Measurements from ENCODE around the gene TRNP1. TPM values are rescaled to one million over a fixed set of nuclear protein-coding genes. Genes with fewer than 3 reads are reported as not detected.
A peak's percentile ranks its signal among the peaks of the same experiment; 100 is the strongest.

Gene TRNP1
- polyA plus RNA-seq, 3 donors = 0.55 to 2.8 (median 0.92) TPM

- peaks cover 0 to 14% (median 4%) of the 10 kb centered on the region in 7 donors for H3K9me3 Mint-ChIP-seq
- Histone ChIP-seq H4K20me1 (ENCODE audit: insufficient read depth, low read length) (no peaks in the 10 kb centered on the region), H3K4me3 (replicated peaks in 1 of 3; ENCODE audit: low read depth in 2 of 3, low read length in 3 of 3) (no peak overlapping the region), H3K27me3 (ENCODE audit: control insufficient read depth in 2 of 2, insufficient read depth in 2 of 2, low read length in 2 of 2) (peaks cover 28 to 41% of the 10 kb centered on the region in 2 donors), H3K4me2 (replicated peaks; ENCODE audit: extremely low read depth, low read length, poor library complexity, severe bottlenecking) (no peak overlapping the region), H3K9ac (ENCODE audit: insufficient read depth, low read length, poor library complexity, severe bottlenecking) (no peak overlapping the region), H3K9me3 (replicated peaks in 1 of 2; ENCODE audit: control insufficient read depth in 1 of 2, insufficient read depth in 1 of 2, low read length in 2 of 2) (peaks cover 0 to 3% of the 10 kb centered on the region in 2 donors), H3K4me1 (ENCODE audit: control insufficient read depth in 1 of 2, insufficient read depth in 2 of 2, low read length in 2 of 2) (peaks cover 46 to 65% of the 10 kb centered on the region in 2 donors), H3K36me3 (replicated peaks in 1 of 2; ENCODE audit: control insufficient read depth in 1 of 2, insufficient read depth in 2 of 2, low read length in 2 of 2) (no peaks in the 10 kb centered on the region), H3K27ac (ENCODE audit: low read depth in 1 of 2, low read length in 2 of 2) (no peak overlapping the region), H2AFZ (ENCODE audit: insufficient read depth, low read depth, low read length, poor library complexity, severe bottlenecking) (no peak overlapping the region), H3K79me2 (ENCODE audit: insufficient read depth, low read length) (no peaks in the 10 kb centered on the region)
- peaks cover 43 to 53% (median 50%) of the 10 kb centered on the region in 3 donors for H3K27me3 Mint-ChIP-seq (ENCODE audit: low read depth in 3 of 3)
- no peak for TF ChIP-seq CTCF (IDR thresholded peaks at IDR 0.05)
- H3K4me1 Mint-ChIP-seq = peaks cover 53% of the 10 kb centered on the region
- H3K36me3 Mint-ChIP-seq = peaks cover 9 to 16% of the 10 kb centered on the region in 2 donors
- 100% methylated on average over 3 of the region's 4 CpGs for WGBS (ENCODE audit: insufficient coverage)
- peak overlapping the region in 1 of 2 donors; percentile 43 for H3K4me3 Mint-ChIP-seq
- DNase-seq = no peak
- H3K27ac Mint-ChIP-seq = peak overlapping the region in 1 of 7 donors; percentile 27
- intact Hi-C loops (cut with micrococcal nuclease) = loop anchor here (1.0 to 5.0 kb wide), 3 partner anchors 16 to 36 kb away; partner anchors contain the start of gene TENT5B (in 2 of the 2)
These were observed 3.2 kb downstream of the TRNP1 start for GRCh38 chr1:26996665-26997064.

GRCh38 chr1:26998429-26999300, 5.2 kb downstream of the TRNP1 start:
- WGBS (ENCODE audit: insufficient coverage) = 94% methylated on average over 3 of the region's 11 CpGs
- no peak overlapping the region for H3K27ac ChIP-seq (ENCODE audit: low read depth in 1 of 2, low read length in 2 of 2)
- Mint-ChIP-seq H3K4me3 (no peak overlapping the region), H3K4me1 (peaks cover 62% of the 10 kb centered on the region), H3K9me3 (peaks cover 0 to 14% (median 2%) of the 10 kb centered on the region in 7 donors), H3K36me3 (peaks cover 3 to 12% of the 10 kb centered on the region in 2 donors), H3K27ac (peak overlapping the region in 4 of 7 donors; percentile 19 to 91 (median 60)), H3K27me3 (ENCODE audit: low read depth in 3 of 3) (peaks cover 28 to 34% (median 31%) of the 10 kb centered on the region in 3 donors)
- peak overlapping the region; percentile 76 for H3K4me2 ChIP-seq (replicated peaks; ENCODE audit: extremely low read depth, low read length, poor library complexity, severe bottlenecking)
- H4K20me1 ChIP-seq (ENCODE audit: insufficient read depth, low read length) = no peaks in the 10 kb centered on the region
- H3K9me3 ChIP-seq (replicated peaks in 1 of 2; ENCODE audit: control insufficient read depth in 1 of 2, insufficient read depth in 1 of 2, low read length in 2 of 2) = no peaks in the 10 kb centered on the region
- H3K4me3 ChIP-seq (replicated peaks in 1 of 3; ENCODE audit: low read depth in 2 of 3, low read length in 3 of 3) = no peak overlapping the region
- no peak overlapping the region for H2AFZ ChIP-seq (ENCODE audit: insufficient read depth, low read depth, low read length, poor library complexity, severe bottlenecking)
- intact Hi-C loops (cut with micrococcal nuclease) = loop anchor here in 1 of 2 donors (5.0 kb wide), 1 partner anchor 34 kb away; no protein-coding TSS in a partner anchor
- no peak for TF ChIP-seq CTCF (IDR thresholded peaks at IDR 0.05)
- no peaks in the 10 kb centered on the region for H3K36me3 ChIP-seq (replicated peaks in 1 of 2; ENCODE audit: control insufficient read depth in 1 of 2, insufficient read depth in 2 of 2, low read length in 2 of 2)
- no peak overlapping the region for H3K9ac ChIP-seq (ENCODE audit: insufficient read depth, low read length, poor library complexity, severe bottlenecking)
- H3K4me1 ChIP-seq (ENCODE audit: control insufficient read depth in 1 of 2, insufficient read depth in 2 of 2, low read length in 2 of 2) = peaks cover 47 to 69% of the 10 kb centered on the region in 2 donors
- H3K79me2 ChIP-seq (ENCODE audit: insufficient read depth, low read length) = no peaks in the 10 kb centered on the region
- peak in 1 of 3 donors; percentile 47 for DNase-seq
- H3K27me3 ChIP-seq (ENCODE audit: control insufficient read depth in 2 of 2, insufficient read depth in 2 of 2, low read length in 2 of 2) = peaks cover 18 to 26% of the 10 kb centered on the region in 2 donors
